Kidney (tissue), 14 donors: ENCODE results near the gene BTF3L4. TPM values are rescaled to one million over a fixed set of nuclear protein-coding genes. Genes with fewer than 3 reads are reported as not detected.
A peak's percentile ranks its signal among the peaks of the same experiment; 100 is the strongest.

Source experiments
- DNase-seq, 5 donors: peaks; one replicate each; pipeline ENCODE4 v3.0.0-alpha.2; 2013 to 2020
- FAIRE-seq: peaks from 2 replicates; lab custom pipeline; 2012; peaks lifted over from hg19 to GRCh38; lab: Jason Lieb, UNC
- H3K27ac ChIP-seq, 2 donors: one replicate each; pipeline ENCODE4 v1.7.0; 2013; ENCODE audit warnings: low read depth in 2 of 2, low read length in 2 of 2, inconsistent platforms in 1 of 2
- H3K27me3 ChIP-seq: one replicate; pipeline ENCODE4 v1.7.1; 2013; ENCODE audit warnings: low read length, inconsistent platforms; ENCODE audit not compliant: control insufficient read depth, insufficient read depth
- H3K36me3 ChIP-seq, 3 donors: one replicate each; pipeline versions ENCODE4 v1.7.0 to v1.7.1; 2013; ENCODE audit warnings: low read length in 3 of 3, control low read depth in 1 of 3, inconsistent platforms in 1 of 3; ENCODE audit not compliant: insufficient read depth in 3 of 3, control insufficient read depth in 2 of 3
- H3K4me1 ChIP-seq, 3 donors: one replicate each; pipeline versions ENCODE4 v1.7.0 to v1.7.1; 2013; ENCODE audit warnings: low read length in 3 of 3, inconsistent platforms in 1 of 3, low read depth in 1 of 3; ENCODE audit not compliant: control insufficient read depth in 2 of 3, insufficient read depth in 2 of 3
- H3K4me3 ChIP-seq, 3 donors: one replicate each; pipeline versions ENCODE4 v1.7.0 to v1.8.1; 2013; ENCODE audit warnings: low read length in 3 of 3, control low read depth in 1 of 3, inconsistent platforms in 1 of 3
- H3K9ac ChIP-seq, 3 donors: one replicate each; pipeline versions ENCODE4 v1.7.0 to v1.7.1; 2013; ENCODE audit warnings: low read length in 3 of 3, control low read depth in 1 of 3, inconsistent platforms in 1 of 3
- H3K9me3 ChIP-seq, 3 donors: one replicate each; pipeline versions ENCODE4 v1.7.0 to v1.7.1; 2013; ENCODE audit warnings: low read length in 3 of 3, control low read depth in 1 of 3, inconsistent platforms in 1 of 3; ENCODE audit not compliant: control insufficient read depth in 2 of 3, insufficient read depth in 1 of 3
- intact Hi-C: fragments of 100-400 bp; cut with DNase I; formaldehyde crosslinking; loops from one replicate; pipeline ENCODE4 v1.11.1; 2022
- polyA plus RNA-seq: library from polyadenylated mRNA; stranded (reverse); fragments of 350-450 nt; fragmentation: Illumina TruSeq; extraction: RNeasy Lipid Tissue Mini Kit (QIAGEN cat#74804); gene quantifications from one replicate; pipeline ENCODE4 v1.2.3, GENCODE V29; 2014; ENCODE audit warnings: low read depth, low replicate concordance; ENCODE audit not compliant: insufficient read depth
- total RNA-seq: library from RNA; stranded (reverse); fragmentation: NEBNext Ultra II Directional; extraction: Animal tissue kit (Norgen Biotek cat#: 25700); gene quantifications from one replicate; pipeline ENCODE4 v1.2.1, GENCODE V29; 2021
- TF ChIP-seq, protein P1 (sequence below): IDR thresholded peaks from 3 replicates; pipeline ENCODE4 v1.5.1; 2012; ENCODE audit warnings: mild to moderate bottlenecking, moderate library complexity, borderline replicate concordance; ENCODE audit not compliant: insufficient read depth; ENCODE audit errors: extremely low read depth
- donor health status: control.
- donor health status: control.
- donor health status: control.
- donor health status: control.
- donor health status: control.
- donor health status: DM: yes; HTN: yes; CAD: no.
- donor health status: Normal renal cell carcinoma (clear cell type).

BTF3L4 gene
- total and polyA plus RNA-seq, 2 donors from 2014 or later = 41.5 to 45.3 TPM

DNA sequence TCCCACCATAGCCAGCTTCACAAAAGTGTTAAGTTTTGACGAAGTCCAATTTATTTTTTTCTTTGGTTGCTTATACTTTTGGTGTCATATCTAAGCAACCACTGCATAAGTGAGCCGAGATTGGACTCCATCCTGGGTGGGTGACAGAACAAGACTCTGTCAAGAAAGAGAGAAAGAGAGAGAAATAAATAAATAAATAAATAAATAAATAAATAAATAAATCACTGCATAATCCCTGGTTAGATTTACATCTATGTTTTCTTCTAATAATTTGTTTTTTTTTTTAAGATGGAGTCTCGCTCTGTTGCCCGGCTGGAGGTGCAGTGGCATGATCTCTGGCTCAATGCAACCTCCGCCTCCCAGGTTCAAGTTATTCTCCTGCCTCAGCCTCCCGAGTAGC, 67.5 kb downstream of the BTF3L4 start:
- H3K36me3 ChIP-seq = no peaks in the 10 kb centered on the region
- no peak overlapping the region for H3K4me3 ChIP-seq
- H3K27me3 ChIP-seq = no peaks in the 10 kb centered on the region
- TF ChIP-seq, protein P1, sequence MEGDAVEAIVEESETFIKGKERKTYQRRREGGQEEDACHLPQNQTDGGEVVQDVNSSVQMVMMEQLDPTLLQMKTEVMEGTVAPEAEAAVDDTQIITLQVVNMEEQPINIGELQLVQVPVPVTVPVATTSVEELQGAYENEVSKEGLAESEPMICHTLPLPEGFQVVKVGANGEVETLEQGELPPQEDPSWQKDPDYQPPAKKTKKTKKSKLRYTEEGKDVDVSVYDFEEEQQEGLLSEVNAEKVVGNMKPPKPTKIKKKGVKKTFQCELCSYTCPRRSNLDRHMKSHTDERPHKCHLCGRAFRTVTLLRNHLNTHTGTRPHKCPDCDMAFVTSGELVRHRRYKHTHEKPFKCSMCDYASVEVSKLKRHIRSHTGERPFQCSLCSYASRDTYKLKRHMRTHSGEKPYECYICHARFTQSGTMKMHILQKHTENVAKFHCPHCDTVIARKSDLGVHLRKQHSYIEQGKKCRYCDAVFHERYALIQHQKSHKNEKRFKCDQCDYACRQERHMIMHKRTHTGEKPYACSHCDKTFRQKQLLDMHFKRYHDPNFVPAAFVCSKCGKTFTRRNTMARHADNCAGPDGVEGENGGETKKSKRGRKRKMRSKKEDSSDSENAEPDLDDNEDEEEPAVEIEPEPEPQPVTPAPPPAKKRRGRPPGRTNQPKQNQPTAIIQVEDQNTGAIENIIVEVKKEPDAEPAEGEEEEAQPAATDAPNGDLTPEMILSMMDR = no peak
- intact Hi-C loops = no loop called here
- no peaks in the 10 kb centered on the region for H3K4me1 ChIP-seq
- no peak overlapping the region for H3K27ac ChIP-seq
- H3K9me3 ChIP-seq = no peaks in the 10 kb centered on the region
- FAIRE-seq = no peak
- H3K9ac ChIP-seq = no peak overlapping the region
- no peak for DNase-seq

- TF ChIP-seq, protein P1 = no peak
- H3K36me3 ChIP-seq = no peaks in the 10 kb centered on the region
- H3K27me3 ChIP-seq = no peaks in the 10 kb centered on the region
- no peak overlapping the region for H3K4me3 ChIP-seq
- no peak overlapping the region for H3K27ac ChIP-seq
- DNase-seq = no peak
- no peaks in the 10 kb centered on the region for H3K4me1 ChIP-seq
- no peaks in the 10 kb centered on the region for H3K9me3 ChIP-seq
- intact Hi-C loops = no loop called here
- H3K9ac ChIP-seq = no peak overlapping the region
- no peak for FAIRE-seq
Measured at GRCh38 chr1:52125736-52126359, 69.8 kb downstream of the BTF3L4 start.

DNA sequence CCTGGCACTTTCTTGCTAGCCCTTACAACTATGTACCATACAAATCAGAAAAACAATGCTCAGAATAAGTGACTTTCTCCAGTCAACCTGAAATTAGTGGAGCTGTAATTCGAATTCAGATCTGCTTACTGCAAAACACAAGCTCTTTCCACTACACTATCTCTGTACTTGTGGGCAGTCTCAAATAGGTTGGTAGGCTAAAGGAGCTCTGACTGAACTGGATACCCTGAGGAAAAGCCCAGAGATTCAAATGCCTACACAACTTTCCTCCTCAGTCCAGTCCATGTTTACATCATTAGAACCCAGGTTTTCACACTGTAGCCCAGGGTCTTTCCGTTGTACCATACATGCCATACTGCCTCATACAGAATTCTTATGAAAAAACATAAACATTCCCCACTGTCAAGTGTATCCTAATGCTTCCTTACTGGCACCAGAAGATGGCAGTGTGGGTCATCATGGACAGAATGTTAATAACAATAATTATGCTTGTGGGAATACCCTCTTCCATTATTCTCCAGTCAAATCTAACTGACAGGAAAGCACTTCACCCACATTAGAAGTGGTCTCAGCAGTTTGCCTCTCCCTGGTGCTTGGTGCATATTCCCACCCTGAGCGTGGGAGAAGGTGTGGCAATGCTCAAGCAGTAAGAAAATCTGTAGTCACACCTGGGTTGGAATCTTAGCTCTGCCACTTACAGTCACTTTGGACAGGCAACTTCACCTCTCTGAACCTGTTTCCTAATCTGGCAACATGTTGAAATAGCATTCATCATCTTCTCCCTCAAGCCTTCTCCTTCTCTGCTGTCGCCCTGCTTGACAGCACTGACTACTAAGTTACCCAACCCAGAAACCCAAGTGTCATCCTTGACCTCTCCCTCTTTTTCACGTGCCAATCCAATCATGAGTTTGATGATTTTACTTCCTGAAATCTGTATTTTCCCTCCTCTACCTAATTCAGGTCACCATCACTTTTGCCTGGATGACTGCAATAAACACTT, 71.4 kb downstream of the BTF3L4 start:
- Histone ChIP-seq H3K27ac (no peak overlapping the region), H3K27me3 (no peaks in the 10 kb centered on the region), H3K9ac (no peak overlapping the region), H3K4me3 (no peak overlapping the region), H3K9me3 (no peaks in the 10 kb centered on the region), H3K4me1 (no peaks in the 10 kb centered on the region), H3K36me3 (no peaks in the 10 kb centered on the region)
- DNase-seq = peak in 3 of 5 donors; percentile 26 to 81 (median 45)
- no peak for FAIRE-seq
- TF ChIP-seq, protein P1 = peak; percentile 62
- intact Hi-C loops = no loop called here
